Measurements from ENCODE around the gene JPH4.
A peak's percentile ranks its signal among the peaks of the same experiment; 100 is the strongest.

The JPH4 gene

DNA sequence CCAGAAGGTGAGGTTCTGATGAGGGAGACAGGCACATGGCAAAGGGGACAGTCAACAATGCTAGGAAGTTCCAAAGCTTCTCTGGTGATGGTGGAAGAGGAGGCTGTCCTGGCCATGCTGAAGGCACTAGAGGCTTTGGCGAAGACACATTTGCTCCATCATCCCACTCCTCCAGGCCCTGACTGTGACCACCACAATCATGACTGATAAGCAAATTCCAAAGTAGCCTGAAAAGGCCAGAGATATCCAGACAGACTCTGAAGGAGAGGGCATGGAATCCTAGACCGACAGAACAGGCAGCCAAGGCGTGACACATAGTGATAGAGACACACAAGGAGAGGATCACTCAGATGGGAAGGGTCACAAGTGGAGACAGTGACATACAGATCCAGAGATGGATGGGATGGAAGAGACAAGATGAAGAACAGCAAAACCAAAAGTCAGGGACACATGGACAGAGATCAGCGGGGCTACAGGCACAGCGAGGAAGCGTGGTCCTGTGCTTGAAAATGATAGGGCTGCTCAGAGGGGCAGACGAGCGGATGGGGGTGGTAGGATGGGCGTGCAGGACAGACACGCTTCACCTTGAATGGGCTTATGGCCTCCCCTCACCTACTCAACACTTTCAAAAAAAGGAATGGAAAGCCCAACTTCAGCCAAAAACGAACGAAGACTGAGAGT lies 28.3 kb downstream of the JPH4 start:
- peaks cover 8% of the 10 kb centered on the region for H3K4me1 Mint-ChIP-seq
- no peak overlapping the region for H3K4me3 Mint-ChIP-seq
- H3K36me3 Mint-ChIP-seq (ENCODE audit: low read depth): no peaks in the 10 kb centered on the region
- no peaks in the 10 kb centered on the region for H3K9me3 Mint-ChIP-seq
- no peak for DNase-seq
- H3K27ac Mint-ChIP-seq: no peak overlapping the region
- TF ChIP-seq, protein P1, sequence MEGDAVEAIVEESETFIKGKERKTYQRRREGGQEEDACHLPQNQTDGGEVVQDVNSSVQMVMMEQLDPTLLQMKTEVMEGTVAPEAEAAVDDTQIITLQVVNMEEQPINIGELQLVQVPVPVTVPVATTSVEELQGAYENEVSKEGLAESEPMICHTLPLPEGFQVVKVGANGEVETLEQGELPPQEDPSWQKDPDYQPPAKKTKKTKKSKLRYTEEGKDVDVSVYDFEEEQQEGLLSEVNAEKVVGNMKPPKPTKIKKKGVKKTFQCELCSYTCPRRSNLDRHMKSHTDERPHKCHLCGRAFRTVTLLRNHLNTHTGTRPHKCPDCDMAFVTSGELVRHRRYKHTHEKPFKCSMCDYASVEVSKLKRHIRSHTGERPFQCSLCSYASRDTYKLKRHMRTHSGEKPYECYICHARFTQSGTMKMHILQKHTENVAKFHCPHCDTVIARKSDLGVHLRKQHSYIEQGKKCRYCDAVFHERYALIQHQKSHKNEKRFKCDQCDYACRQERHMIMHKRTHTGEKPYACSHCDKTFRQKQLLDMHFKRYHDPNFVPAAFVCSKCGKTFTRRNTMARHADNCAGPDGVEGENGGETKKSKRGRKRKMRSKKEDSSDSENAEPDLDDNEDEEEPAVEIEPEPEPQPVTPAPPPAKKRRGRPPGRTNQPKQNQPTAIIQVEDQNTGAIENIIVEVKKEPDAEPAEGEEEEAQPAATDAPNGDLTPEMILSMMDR (IDR thresholded peaks at IDR 0.05): no peak
- peaks cover 3% of the 10 kb centered on the region for H3K27me3 Mint-ChIP-seq (ENCODE audit: low read depth, poor library complexity)

DNA sequence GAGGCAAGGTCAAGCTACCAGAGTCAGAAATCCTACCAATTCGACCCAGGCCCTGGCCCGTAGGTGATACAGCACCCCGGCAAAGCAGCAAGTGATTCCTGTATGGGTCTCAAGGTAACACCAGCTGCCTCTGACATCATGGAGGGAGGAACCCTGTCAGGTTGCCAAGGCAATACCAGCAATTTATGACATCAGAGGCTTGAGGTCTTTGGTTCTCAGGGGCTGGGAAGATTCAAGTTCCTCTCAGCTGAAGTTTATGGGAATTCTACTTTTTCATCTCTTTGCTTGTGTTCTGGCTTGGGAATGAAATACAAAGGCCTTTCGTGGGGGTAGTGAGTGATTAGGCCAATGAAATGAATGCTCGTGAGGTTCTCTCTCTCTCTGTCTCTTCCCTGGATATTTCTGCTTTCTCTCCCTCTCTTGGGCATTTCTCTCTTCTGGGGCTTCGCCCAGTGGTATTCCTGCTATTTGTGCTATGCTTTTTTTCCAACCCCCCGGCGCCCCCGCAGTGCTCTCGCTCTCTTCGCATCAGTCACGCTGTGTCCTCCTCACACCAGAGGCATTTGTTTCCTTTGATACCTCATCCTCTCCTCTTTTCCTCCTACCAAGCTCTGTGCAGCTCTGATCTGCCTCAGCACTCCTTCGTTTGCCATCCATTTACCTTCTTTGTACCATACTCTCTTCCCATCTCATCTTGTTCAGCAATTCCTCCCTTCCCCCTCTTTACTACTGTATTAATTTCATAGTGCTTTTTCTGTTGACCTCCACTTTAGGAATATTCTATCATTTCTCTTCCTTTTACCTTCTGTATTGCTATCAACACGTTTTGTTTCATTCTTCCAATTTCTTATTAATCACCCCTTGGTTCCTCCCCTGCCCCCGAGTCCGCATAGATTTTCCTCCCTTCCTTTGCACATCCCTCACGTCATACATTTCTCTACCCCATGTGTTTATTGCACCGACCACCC lies 30.0 kb downstream of the JPH4 start:
- Mint-ChIP-seq H3K4me3 (no peak overlapping the region), H3K27ac (no peak overlapping the region), H3K36me3 (ENCODE audit: low read depth) (no peaks in the 10 kb centered on the region), H3K9me3 (no peaks in the 10 kb centered on the region), H3K4me1 (peaks cover 5% of the 10 kb centered on the region), H3K27me3 (ENCODE audit: low read depth, poor library complexity) (peaks cover 5% of the 10 kb centered on the region)
- DNase-seq: peak; percentile 45
- TF ChIP-seq, protein P1 (IDR thresholded peaks at IDR 0.05): no peak

DNA sequence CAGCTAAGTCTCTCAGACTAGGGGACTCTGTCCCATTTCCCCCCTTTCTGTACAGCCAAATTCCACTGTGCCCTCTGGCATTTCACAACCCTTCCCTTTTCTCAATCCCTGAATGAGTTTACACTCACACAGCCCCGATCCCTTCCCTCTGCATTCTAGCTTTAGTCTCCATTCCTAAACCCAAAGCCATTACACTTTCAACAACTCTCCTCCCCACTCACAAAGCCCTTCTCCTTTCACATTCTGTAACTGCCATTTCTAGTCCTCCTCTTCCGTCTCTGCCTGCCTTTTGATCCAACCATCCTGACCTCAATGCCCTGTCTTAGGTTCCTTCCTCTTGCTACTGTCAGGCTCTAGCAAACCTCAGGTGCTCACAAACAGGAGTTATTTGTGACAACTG lies 30.7 kb downstream of the JPH4 start:
- H3K27me3 Mint-ChIP-seq (ENCODE audit: low read depth, poor library complexity): peaks cover 5% of the 10 kb centered on the region
- H3K4me1 Mint-ChIP-seq: peaks cover 11% of the 10 kb centered on the region
- TF ChIP-seq, protein P1 (IDR thresholded peaks at IDR 0.05): no peak
- peaks cover 6% of the 10 kb centered on the region for H3K36me3 Mint-ChIP-seq (ENCODE audit: low read depth)
- H3K4me3 Mint-ChIP-seq: no peak overlapping the region
- DNase-seq: no peak
- H3K27ac Mint-ChIP-seq: no peak overlapping the region
- H3K9me3 Mint-ChIP-seq: no peaks in the 10 kb centered on the region

DNA sequence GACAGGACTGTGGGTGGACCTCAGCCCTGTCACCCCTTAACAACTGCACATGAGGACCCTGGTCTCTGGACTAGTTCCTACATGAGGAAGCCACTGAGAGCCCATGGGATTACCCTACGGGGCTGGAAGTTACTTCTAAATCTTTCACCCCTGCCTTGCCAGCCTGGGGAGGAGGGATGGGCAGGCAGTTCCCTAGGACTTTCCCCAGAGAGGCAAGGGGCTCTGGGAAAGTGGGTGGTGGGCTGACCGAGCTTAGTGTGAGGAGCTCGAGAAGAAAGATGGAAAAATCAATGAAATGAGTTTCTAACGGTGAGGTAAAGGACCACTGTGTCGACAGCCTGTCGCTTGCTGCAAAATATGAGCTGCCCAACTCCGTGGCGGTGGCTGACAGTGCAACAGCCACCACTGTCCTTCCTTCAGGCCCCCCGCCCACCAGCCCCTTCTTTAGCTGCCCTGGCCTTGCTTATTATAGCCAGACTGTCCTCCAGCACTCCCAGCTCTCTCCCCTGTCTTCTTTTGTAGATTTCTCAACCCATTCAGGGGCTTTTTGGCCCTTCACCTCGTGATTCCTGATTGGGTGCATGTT lies 32.0 kb downstream of the JPH4 start:
- H3K27me3 Mint-ChIP-seq (ENCODE audit: low read depth, poor library complexity): peaks cover 14% of the 10 kb centered on the region
- no peaks in the 10 kb centered on the region for H3K9me3 Mint-ChIP-seq
- no peak overlapping the region for H3K4me3 Mint-ChIP-seq
- peaks cover 15% of the 10 kb centered on the region for H3K4me1 Mint-ChIP-seq
- DNase-seq: no peak
- TF ChIP-seq, protein P1 (IDR thresholded peaks at IDR 0.05): no peak
- peaks cover 14% of the 10 kb centered on the region for H3K36me3 Mint-ChIP-seq (ENCODE audit: low read depth)
- no peak overlapping the region for H3K27ac Mint-ChIP-seq

DNA sequence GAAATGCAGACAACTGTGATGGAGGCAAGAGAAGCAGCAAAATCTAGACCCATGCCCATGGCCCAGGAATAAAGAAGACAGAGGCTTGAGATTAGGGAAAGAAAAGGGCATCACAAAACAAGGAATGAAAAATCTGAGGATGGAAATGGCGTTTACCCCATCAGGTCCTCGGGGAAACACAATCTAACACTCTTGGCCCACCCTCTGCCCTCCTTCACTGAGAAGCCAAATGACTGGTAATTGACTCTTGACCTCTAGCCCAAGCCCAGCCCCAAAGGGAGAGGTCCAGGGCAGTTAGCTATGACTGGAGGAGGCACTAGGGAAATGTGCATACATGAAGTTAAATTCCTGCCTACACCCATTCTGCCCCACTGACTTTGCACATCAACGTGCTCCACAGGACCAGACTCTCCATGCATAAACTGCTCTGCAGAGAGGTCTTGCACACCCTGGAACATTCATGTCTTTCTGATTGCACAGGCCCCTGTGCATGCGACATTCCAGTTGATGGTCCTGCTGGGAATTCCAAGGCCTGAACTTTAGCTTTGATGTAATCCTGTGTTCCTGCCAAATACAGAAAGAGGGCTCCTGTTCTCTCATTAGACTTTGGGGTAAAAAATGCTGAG lies 32.7 kb downstream of the JPH4 start:
- DNase-seq: no peak
- Mint-ChIP-seq H3K27me3 (ENCODE audit: low read depth, poor library complexity) (peaks cover 18% of the 10 kb centered on the region), H3K4me1 (peaks cover 15% of the 10 kb centered on the region), H3K9me3 (no peaks in the 10 kb centered on the region), H3K36me3 (ENCODE audit: low read depth) (peaks cover 14% of the 10 kb centered on the region), H3K4me3 (peak overlapping the region; percentile 61), H3K27ac (peak overlapping the region; percentile 68)
- TF ChIP-seq, protein P1 (IDR thresholded peaks at IDR 0.05): no peak

Measured in nephron progenitor cell (in vitro differentiated cells).